HCT116 (cell line): Measurements from ENCODE around the gene RPRD1B. TPM values are rescaled to one million over a fixed set of nuclear protein-coding genes. Genes with fewer than 3 reads are reported as not detected.

Experiments used
- ATAC-seq: fragments of 200-7000 bp; cut with Tn5 transposase; 2 replicates; pipeline ENCODE4 v1.9.1; 2020; ENCODE audit warnings: mild to moderate bottlenecking, moderate library complexity
- BruUV-seq: library from RNA; stranded (reverse); fragments of 400-500 nt; replicated peaks from 2 replicates; lab custom pipeline; 2021; lab: Mats Ljungman, UMichigan
- CTCF ChIA-PET: fragments of 300-600 bp; sonication (Branson Sonifier 250); formaldehyde crosslinking; loops from one replicate; lab custom pipeline; 2021; ENCODE audit warnings: antibody characterized with exemption; lab: Charles Lee
- POLR2A ChIA-PET: fragments of 300-600, 350-600 bp; sonication (Branson Sonifier 250); formaldehyde crosslinking; loops from one replicate; lab custom pipeline; 2021; ENCODE audit warnings: antibody characterized with exemption; lab: Charles Lee
- RAD21 ChIA-PET, 2 experiments: fragments of 300-600 bp; sonication (Branson Sonifier 250); formaldehyde crosslinking; loops; one replicate each; lab custom pipeline; 2023; ENCODE audit warnings: low total read pairs in 2 of 2; ENCODE audit not compliant: uncharacterized antibody in 2 of 2, unreplicated experiment in 2 of 2, low non-redundant PET in 1 of 2; lab: Charles Lee
- DNase-seq: peaks from one replicate; pipeline ENCODE4 v3.0.0-alpha.2; 2010; ENCODE audit warnings: low read depth, low spot score
- H2AFZ ChIP-seq: fragments of 200-600 bp; shearing (Covaris generic), sonication (generic); 2 replicates; pipeline ENCODE4 v1.6.1; 2017; ENCODE audit warnings: low read depth, mixed run types, mixed read lengths, antibody characterized with exemption, low read length; ENCODE audit not compliant: poor library complexity, severe bottlenecking
- H3K27ac ChIP-seq: 2 replicates; pipeline ENCODE4 v1.5.1; 2012; ENCODE audit warnings: low read depth, low read length
- H3K27me3 ChIP-seq: fragments of 200-600 bp; sonication (generic); 2 replicates; pipeline ENCODE4 v1.6.1; 2016; ENCODE audit warnings: mixed run types, low read length, mixed read lengths; ENCODE audit not compliant: insufficient read depth
- H3K36me3 ChIP-seq, 2 experiments: fragments of 200-500 bp in 1 of 2; fragments of 200-600 bp in 1 of 2; sonication (Bioruptor generic) in 1 of 2; sonication (generic) in 1 of 2; 2 replicates each; pipeline versions ENCODE4 v1.5.1 to v1.6.1; 2014 to 2016; ENCODE audit warnings: low read length in 2 of 2, inconsistent platforms in 1 of 2, mixed read lengths in 1 of 2, mixed run types in 1 of 2; ENCODE audit not compliant: insufficient read depth in 2 of 2, control insufficient read depth in 1 of 2
- H3K4me1 ChIP-seq, 2 experiments: fragments of 200-600 bp in 1 of 2; sonication (generic) in 1 of 2; 2 replicates each; pipeline versions ENCODE4 v1.5.1 to v1.6.1; 2012 to 2017; ENCODE audit warnings: low read length in 2 of 2, inconsistent platforms in 1 of 2, mild to moderate bottlenecking in 1 of 2, mixed read lengths in 1 of 2, mixed run types in 1 of 2, moderate library complexity in 1 of 2; ENCODE audit not compliant: insufficient read depth in 2 of 2, control insufficient read depth in 1 of 2
- H3K4me2 ChIP-seq: fragments of 200-600 bp; sonication (generic); 2 replicates; pipeline ENCODE4 v1.6.1; 2017; ENCODE audit warnings: mixed run types, low read length, mixed read lengths
- H3K4me3 ChIP-seq, 2 experiments: fragments of 200-600 bp in 1 of 2; sonication (generic) in 1 of 2; replicated peaks in 1 of 2; 2 replicates each; pipeline ENCODE4 v1.5.1; 2011 to 2016; ENCODE audit warnings: low read length in 2 of 2, control low read depth in 1 of 2, low read depth in 1 of 2, mild to moderate bottlenecking in 1 of 2, mixed read lengths in 1 of 2, mixed run types in 1 of 2
- H3K79me2 ChIP-seq: fragments of 200-600 bp; sonication (generic); 2 replicates; pipeline ENCODE4 v1.6.1; 2017; ENCODE audit warnings: mild to moderate bottlenecking, mixed run types, low read length, moderate library complexity, mixed read lengths; ENCODE audit not compliant: insufficient read depth
- H3K9ac ChIP-seq: fragments of 200-600 bp; sonication (generic); 2 replicates; pipeline ENCODE4 v1.6.1; 2016; ENCODE audit warnings: low read length, mixed read lengths
- H3K9me2 ChIP-seq: fragments of 200-600 bp; sonication (generic), shearing (Covaris generic); 2 replicates; pipeline ENCODE4 v1.6.1; 2017; ENCODE audit warnings: mixed run types, mild to moderate bottlenecking, moderate library complexity; ENCODE audit not compliant: insufficient read depth
- H3K9me3 ChIP-seq, 2 experiments: fragments of 200-500 bp in 1 of 2; fragments of 200-600 bp in 1 of 2; sonication (Bioruptor generic) in 1 of 2; sonication (generic) in 1 of 2; 2 replicates each; pipeline ENCODE4 v1.6.1; 2014 to 2017; ENCODE audit warnings: low read length in 2 of 2, mixed read lengths in 2 of 2, inconsistent platforms in 1 of 2, low read depth in 1 of 2, mild to moderate bottlenecking in 1 of 2, mixed run types in 1 of 2, moderate library complexity in 1 of 2; ENCODE audit not compliant: control insufficient read depth in 1 of 2, insufficient read depth in 1 of 2
- H4K20me1 ChIP-seq: fragments of 200-600 bp; sonication (generic), shearing (Covaris generic); 2 replicates; pipeline ENCODE4 v1.6.1; 2017; ENCODE audit warnings: mixed run types, mild to moderate bottlenecking, moderate library complexity; ENCODE audit not compliant: insufficient read depth
- CBX3 ChIP-seq: IDR thresholded peaks from 2 replicates; pipeline ENCODE4 v1.6.1; 2012; ENCODE audit warnings: low read depth
- CEBPB ChIP-seq: IDR thresholded peaks from 2 replicates; pipeline ENCODE4 v1.6.1; 2012; ENCODE audit warnings: low read depth
- ELF1 ChIP-seq: IDR thresholded peaks from 2 replicates; pipeline ENCODE4 v1.6.1; 2012; ENCODE audit warnings: low read depth, borderline replicate concordance
- EZH2phosphoT487 ChIP-seq: fragments of 200-600 bp; IDR thresholded peaks from 2 replicates; pipeline ENCODE4 v1.6.1; 2018; ENCODE audit warnings: antibody characterized with exemption, borderline replicate concordance
- FOSL1 ChIP-seq: IDR thresholded peaks from 2 replicates; pipeline ENCODE4 v1.6.1; 2012; ENCODE audit warnings: low read depth
- JUND ChIP-seq: IDR thresholded peaks from 2 replicates; pipeline ENCODE4 v1.6.1; 2012
- intact Hi-C: fragments of 100-400 bp; cut with micrococcal nuclease; formaldehyde crosslinking; loops from 2 replicates; pipeline ENCODE4 v1.10.0; 2022
- total RNA-seq: library from RNA; stranded (reverse); gene quantifications from one replicate; pipeline ENCODE4 v1.2.1, GENCODE V29; 2021; ENCODE audit not compliant: unreplicated experiment

Gene RPRD1B
- total RNA-seq, 1 experiment from 2014 or later: 30.7 TPM

DNA sequence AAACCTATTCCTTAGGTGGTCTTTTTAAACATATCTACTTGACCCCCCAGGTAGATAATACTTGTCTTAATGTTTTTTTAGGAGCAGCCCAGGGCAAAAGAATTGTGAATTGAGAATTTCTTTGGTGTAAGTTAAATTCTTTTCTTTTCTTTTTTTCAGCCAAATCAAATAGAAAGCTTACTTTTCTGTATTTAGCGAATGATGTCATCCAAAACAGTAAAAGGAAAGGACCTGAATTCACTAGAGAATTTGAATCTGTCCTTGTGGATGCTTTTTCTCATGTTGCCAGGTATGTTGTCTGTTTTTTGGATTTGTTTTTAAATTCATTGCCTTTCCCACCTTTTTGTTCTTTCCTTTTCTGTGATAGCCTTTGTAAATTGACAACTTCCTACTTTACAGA is 6.7 kb downstream of the RPRD1B start:
- DNase-seq: no peak
- no peak overlapping the region for H3K4me3 ChIP-seq
- H3K27me3 ChIP-seq: no peaks in the 10 kb centered on the region
- POLR2A ChIA-PET: no interaction called here
- H3K4me1 ChIP-seq: peaks cover 3 to 8% of the 10 kb centered on the region in 2 experiments; a peak in 2 of 4 replicates
- no peak for TF ChIP-seq EZH2phosphoT487
- TF ChIP-seq CEBPB: no peak
- TF ChIP-seq CBX3: no peak
- TF ChIP-seq, all 23 proteins: peak for 0
- no peak for ATAC-seq
- no peak overlapping the region for H3K27ac ChIP-seq
- CTCF ChIA-PET: no interaction called here
- RAD21 ChIA-PET: no interaction called here
- no peak overlapping the region for H3K4me2 ChIP-seq
- intact Hi-C loops: no loop called here
- no TSS peak for BruUV-seq
- H3K9me3 ChIP-seq: no peaks in the 10 kb centered on the region
- peaks cover 93% of the 10 kb centered on the region for H3K79me2 ChIP-seq
- H2AFZ ChIP-seq: no peak overlapping the region
- peaks cover 12 to 28% of the 10 kb centered on the region in 2 experiments; a peak in 3 of 4 replicates for H3K36me3 ChIP-seq
- H3K9ac ChIP-seq: no peak overlapping the region
- H4K20me1 ChIP-seq: no peaks in the 10 kb centered on the region
- H3K9me2 ChIP-seq: no peaks in the 10 kb centered on the region

- Histone ChIP-seq H3K4me1 (peaks cover 0 to 8% of the 10 kb centered on the region in 2 experiments; a peak in 1 of 4 replicates), H3K4me3 (no peak overlapping the region), H3K4me2 (no peak overlapping the region), H2AFZ (no peak overlapping the region), H3K27me3 (no peaks in the 10 kb centered on the region), H3K27ac (no peak overlapping the region), H3K9me2 (no peaks in the 10 kb centered on the region), H3K9me3 (no peaks in the 10 kb centered on the region), H3K36me3 (peaks cover 16 to 32% of the 10 kb centered on the region in 2 experiments; a peak in 3 of 4 replicates), H3K9ac (no peak overlapping the region), H3K79me2 (peaks cover 91% of the 10 kb centered on the region), H4K20me1 (peaks cover 5% of the 10 kb centered on the region; the same call in 1 of the 2 replicates)
- TF ChIP-seq ELF1 (no peak), JUND (peak; percentile 16; the same call in 1 of the 2 replicates), FOSL1 (peak; percentile 21; the same call in 1 of the 2 replicates)
- DNase-seq (no peak), ATAC-seq (peak; percentile 59; the same call in 1 of the 2 replicates)
- ChIA-PET CTCF (interaction anchor here (0.7 to 1.7 kb wide), 2 partner anchors 14 to 120 kb away, joined by 3 to 8 read pairs; no protein-coding TSS in a partner anchor), RAD21 (no interaction called here), POLR2A (no interaction called here)
- BruUV-seq: no TSS peak
- intact Hi-C loops: no loop called here
Observed at GRCh38 chr20:38043512-38044300, 10.2 kb downstream of the RPRD1B start.
